ENCODE measurements around the gene NSRP1. TPM values are rescaled to one million over a fixed set of nuclear protein-coding genes. Genes with fewer than 3 reads are reported as not detected.

NSRP1 gene
- 7.1 and 9.8 TPM in 2 replicates for total RNA-seq

GRCh38 chr17:30116661-30117551 is at the start of gene NSRP1:
TSS of gene NSRP1 (plus strand) at chr17:30116816. CDS start at chr17:30116844, 28 bp downstream.

GRCh38 chr17:30235386-30236296 is 119.0 kb downstream of the NSRP1 start, which contains the start of gene SLC6A4:
TSS of gene SLC6A4 (minus strand) at chr17:30235697. CDS start at chr17:30221958, 13,739 bp downstream.

Other genes with a start within 250 kb of the NSRP1 start
- gene SSH2, start 186.6 kb upstream of the NSRP1 start, total RNA-seq: 6.9 and 10.0 TPM in 2 replicates
- 0.18 and 0.57 TPM in 2 replicates for gene EFCAB5, start 175.2 kb upstream of the NSRP1 start, total RNA-seq
- gene SLC6A4, start 118.9 kb downstream of the NSRP1 start, total RNA-seq: under 0.01 TPM in 1 of 2 replicates, not detected in the other
- gene BLMH, start 175.1 kb downstream of the NSRP1 start, total RNA-seq: 26.5 and 31.2 TPM in 2 replicates
- gene TMIGD1, start 217.2 kb downstream of the NSRP1 start, total RNA-seq: not detected in 2 replicates